H1 (cell line): ENCODE results near the gene RUFY3. TPM values are rescaled to one million over a fixed set of nuclear protein-coding genes. Genes with fewer than 3 reads are reported as not detected.

Source experiments
- CTCF ChIA-PET: fragments of 300-600 bp; sonication (Branson Sonifier 250); formaldehyde crosslinking; loops from one replicate; lab custom pipeline; 2021; ENCODE audit not compliant: partially characterized antibody; lab: Charles Lee
- POLR2A ChIA-PET: fragments of 300-600 bp; sonication (Branson Sonifier 250); formaldehyde crosslinking; loops from one replicate; lab custom pipeline; 2021; ENCODE audit warnings: inconsistent platforms; ENCODE audit not compliant: partially characterized antibody; lab: Charles Lee
- DNase-seq, 2 experiments: peaks; one replicate each; pipeline versions ENCODE4 v3.0.0 to v3.0.0-alpha.2; 2010 to 2022; ENCODE audit warnings: low spot score in 2 of 2, low read depth in 1 of 2, mixed read lengths in 1 of 2
- FAIRE-seq: peaks from 2 replicates; lab custom pipeline; 2011; peaks lifted over from hg19 to GRCh38; lab: Jason Lieb, UNC
- H2AFZ ChIP-seq: 2 replicates; pipeline ENCODE4 v1.8.1; 2012; ENCODE audit warnings: low read length, inconsistent platforms
- H2AK5ac ChIP-seq: 2 replicates; pipeline ENCODE4 v1.6.1; 2013; ENCODE audit warnings: low read depth, low read length
- H2BK120ac ChIP-seq: replicated peaks from 2 replicates; pipeline ENCODE3; 2013; ENCODE audit warnings: low read depth, low read length, inconsistent platforms
- H2BK12ac ChIP-seq: 2 replicates; pipeline ENCODE4 v1.6.1; 2013; ENCODE audit warnings: low read depth, low read length
- H2BK15ac ChIP-seq: 2 replicates; pipeline ENCODE4 v1.6.1; 2013; ENCODE audit warnings: low read length
- H2BK20ac ChIP-seq: 2 replicates; pipeline ENCODE4 v1.6.1; 2013; ENCODE audit warnings: low read length
- H2BK5ac ChIP-seq: 2 replicates; pipeline ENCODE4 v1.6.1; 2013; ENCODE audit warnings: low read depth, low read length
- H3K14ac ChIP-seq: 2 replicates; pipeline ENCODE4 v1.6.1; 2013; ENCODE audit warnings: inconsistent platforms; ENCODE audit not compliant: insufficient read length
- H3K18ac ChIP-seq: 2 replicates; pipeline ENCODE4 v1.6.1; 2013; ENCODE audit warnings: low read length; ENCODE audit errors: extremely low read depth
- H3K23ac ChIP-seq: 2 replicates; pipeline ENCODE4 v1.6.1; 2013; ENCODE audit warnings: inconsistent platforms; ENCODE audit not compliant: insufficient read length
- H3K23me2 ChIP-seq: 2 replicates; pipeline ENCODE4 v1.6.1; 2013; ENCODE audit warnings: low read depth, low read length
- H3K27ac ChIP-seq: 2 replicates; pipeline ENCODE4 v1.6.1; 2011; ENCODE audit warnings: low read depth, low read length, inconsistent platforms
- H3K27me3 ChIP-seq, 4 experiments: replicated peaks in 1 of 4; 1 replicate in 1 of 4; 2 replicates in 3 of 4; pipeline versions ENCODE4 v1.6.1 to v1.8.1; 2011 to 2013; ENCODE audit warnings: low read length in 3 of 4, mild to moderate bottlenecking in 3 of 4, inconsistent platforms in 2 of 4, mixed read lengths in 2 of 4, moderate library complexity in 1 of 4; ENCODE audit not compliant: control insufficient read depth in 3 of 4, insufficient read depth in 3 of 4; ENCODE audit errors: extremely low read depth in 1 of 4
- H3K36me3 ChIP-seq, 4 experiments: 2 replicates each; pipeline versions ENCODE4 v1.6.1 to v1.8.1; 2011 to 2013; ENCODE audit warnings: mild to moderate bottlenecking in 4 of 4, low read length in 3 of 4, moderate library complexity in 2 of 4, control low read depth in 1 of 4, inconsistent platforms in 1 of 4; ENCODE audit not compliant: insufficient read depth in 4 of 4, control insufficient read depth in 2 of 4
- H3K4ac ChIP-seq: replicated peaks from 2 replicates; pipeline ENCODE3; 2013; ENCODE audit warnings: low read length, low read depth, mixed read lengths, inconsistent platforms; ENCODE audit not compliant: insufficient read length
- H3K4me1 ChIP-seq, 4 experiments: replicated peaks in 1 of 4; 1 replicate in 1 of 4; 2 replicates in 3 of 4; pipeline versions ENCODE4 v1.6.1 to v1.8.1; 2011 to 2013; ENCODE audit warnings: low read length in 3 of 4, inconsistent platforms in 2 of 4, mixed read lengths in 1 of 4; ENCODE audit not compliant: insufficient read depth in 4 of 4, control insufficient read depth in 3 of 4
- H3K4me2 ChIP-seq, 2 experiments: 2 replicates each; pipeline versions ENCODE4 v1.6.1 to v1.8.1; 2011 to 2013; ENCODE audit warnings: low read depth in 2 of 2, low read length in 2 of 2, control low read depth in 1 of 2, inconsistent platforms in 1 of 2, mild to moderate bottlenecking in 1 of 2; ENCODE audit not compliant: insufficient read depth in 1 of 2
- H3K4me3 ChIP-seq, 4 experiments: fragments of 200-600, 300-600 bp in 1 of 4; sonication (generic), shearing (Covaris generic), sonication (Bioruptor Twin) in 1 of 4; 2 replicates each; pipeline versions ENCODE4 v1.5.1 to v1.8.1; 2011 to 2016; ENCODE audit warnings: low read length in 4 of 4, low read depth in 3 of 4, control low read depth in 2 of 4, inconsistent platforms in 2 of 4, mild to moderate bottlenecking in 2 of 4, mixed read lengths in 1 of 4, moderate library complexity in 1 of 4; ENCODE audit not compliant: insufficient read depth in 2 of 4; ENCODE audit errors: extremely low read depth in 1 of 4
- H3K56ac ChIP-seq: replicated peaks from 2 replicates; pipeline ENCODE3; 2013; ENCODE audit warnings: low read depth, mild to moderate bottlenecking, mixed read lengths, low read length, inconsistent platforms; ENCODE audit not compliant: insufficient read length
- H3K79me1 ChIP-seq: 2 replicates; pipeline ENCODE4 v1.6.1; 2013; ENCODE audit warnings: low read depth, low read length, control low read depth
- H3K79me2 ChIP-seq, 2 experiments: 2 replicates each; pipeline versions ENCODE4 v1.6.1 to v1.8.1; 2012 to 2013; ENCODE audit warnings: low read length in 2 of 2, mild to moderate bottlenecking in 2 of 2, inconsistent platforms in 1 of 2; ENCODE audit not compliant: insufficient read depth in 2 of 2, control insufficient read depth in 1 of 2
- H3K9ac ChIP-seq, 4 experiments: replicated peaks in 1 of 4; 1 replicate in 1 of 4; 2 replicates in 3 of 4; pipeline versions ENCODE4 v1.6.1 to v1.8.1; 2011 to 2013; ENCODE audit warnings: low read depth in 3 of 4, low read length in 3 of 4, control low read depth in 2 of 4, mild to moderate bottlenecking in 2 of 4, moderate library complexity in 2 of 4, inconsistent platforms in 1 of 4; ENCODE audit errors: extremely low read depth in 1 of 4
- H3K9me3 ChIP-seq, 2 experiments: 2 replicates each; pipeline versions ENCODE4 v1.6.1 to v1.8.1; 2012 to 2013; ENCODE audit warnings: mild to moderate bottlenecking in 2 of 2, moderate library complexity in 2 of 2, control low read depth in 1 of 2, inconsistent platforms in 1 of 2, low read depth in 1 of 2, low read length in 1 of 2, mixed read lengths in 1 of 2; ENCODE audit not compliant: insufficient read depth in 2 of 2
- H4K20me1 ChIP-seq, 2 experiments: replicated peaks in 1 of 2; 2 replicates each; pipeline versions ENCODE3 to v1.8.1; 2011 to 2013; ENCODE audit warnings: inconsistent platforms in 2 of 2, low read length in 2 of 2, mild to moderate bottlenecking in 1 of 2; ENCODE audit not compliant: insufficient read depth in 2 of 2, control insufficient read depth in 1 of 2
- H4K5ac ChIP-seq: 2 replicates; pipeline ENCODE4 v1.6.1; 2013; ENCODE audit warnings: low read length, low read depth, mixed read lengths, inconsistent platforms; ENCODE audit not compliant: insufficient read length
- H4K8ac ChIP-seq: 2 replicates; pipeline ENCODE4 v1.8.0; 2013; ENCODE audit warnings: mild to moderate bottlenecking, moderate library complexity, low read length, inconsistent platforms; ENCODE audit not compliant: insufficient read depth; ENCODE audit errors: extremely low read depth
- H4K91ac ChIP-seq: replicated peaks from 2 replicates; pipeline ENCODE3; 2013; ENCODE audit warnings: low read length, mixed read lengths, inconsistent platforms; ENCODE audit not compliant: insufficient read length
- EGR1 ChIP-seq: IDR thresholded peaks from 2 replicates; pipeline ENCODE4 v1.6.1; 2011; ENCODE audit warnings: low read depth, low read length, borderline replicate concordance
- WGBS, 2 experiments: shearing (Covaris generic) in 1 of 2; methylation state at CpG; one replicate each; pipeline versions ENCODE4 v1.1.6 to v1.1.7; 2013 to 2015; ENCODE audit warnings: low lambda C conversion rate in 2 of 2, mixed read lengths in 2 of 2, inconsistent platforms in 1 of 2, low coverage in 1 of 2, missing lambda C conversion rate in 1 of 2; ENCODE audit not compliant: insufficient replicate concordance in 2 of 2, insufficient coverage in 1 of 2, insufficient read length in 1 of 2; ENCODE audit errors: extremely low coverage in 1 of 2, missing lambda C conversion rate in 1 of 2; 5-methylcytosine and 5-hydroxymethylcytosine counted together
- polyA plus RNA-seq, 7 experiments: library from polyadenylated mRNA; depleted of rRNA in 3 of 7; stranded (reverse) in 5 of 7; unstranded in 2 of 7; fragments of >200 nt in 5 of 7; fragments of 200-250 nt in 2 of 7; gene quantifications; 1 replicate in 5 of 7; 2 replicates in 1 of 7; 4 replicates in 1 of 7; pipeline versions ENCODE4 v1.2.1 to v1.2.3, GENCODE V29; 2011 to 2013; ENCODE audit warnings: missing spikeins in 2 of 7, mixed read lengths in 2 of 7
- total RNA-seq: library from RNA; stranded (reverse); fragmentation: NEBNext Ultra II Directional; extraction: Animal tissue kit (Norgen Biotek cat#: 25700); gene quantifications from 2 replicates; pipeline ENCODE4 v1.2.1, GENCODE V29; 2021

RUFY3 gene
- total and polyA plus RNA-seq, 2 of the 8 experiments (the other 6 are each of a cell fraction or from before 2014, with no cell fraction given): 7.8 to 33.1 TPM

- H3K27ac ChIP-seq: no peak overlapping the region
- FAIRE-seq: no peak
Observed at GRCh38 chr4:70734168-70734954, 12.6 kb downstream of the RUFY3 start.

More at GRCh38 chr4:70734168-70734954, 12.6 kb downstream of the RUFY3 start:
- H2BK12ac ChIP-seq: no peak overlapping the region
- H3K23me2 ChIP-seq: no peaks in the 10 kb centered on the region
- H4K5ac ChIP-seq: no peak overlapping the region
- H3K4me2 ChIP-seq: no peak overlapping the region
- peaks cover 0 to 3% (median 0%) of the 10 kb centered on the region in 4 experiments; a peak in 1 of 7 replicates for H3K4me1 ChIP-seq
- no peak overlapping the region for H2AFZ ChIP-seq
- H3K9ac ChIP-seq: no peak overlapping the region; a peak in 1 of 7 replicates
- POLR2A ChIA-PET: interaction anchor here (1.9 kb wide), 1 partner anchor 9 kb away, joined by 5 read pairs; no protein-coding TSS in a partner anchor
- CTCF ChIA-PET: interaction anchor here (0.7 to 5.3 kb wide), 13 partner anchors 11 to 276 kb away, joined by 3 to 32 read pairs (median 7); partner anchors contain the start of gene RUFY3
- no peak overlapping the region for H3K23ac ChIP-seq
- no peaks in the 10 kb centered on the region for H3K36me3 ChIP-seq
- TF ChIP-seq EGR1: no peak
- no peak overlapping the region for H2BK120ac ChIP-seq
- no peak overlapping the region for H3K18ac ChIP-seq
- no peak overlapping the region for H2BK5ac ChIP-seq
- H3K4me3 ChIP-seq: no peak overlapping the region
- H2BK15ac ChIP-seq: no peak overlapping the region
- no peak overlapping the region for H2BK20ac ChIP-seq
- no peak for DNase-seq
- no peak overlapping the region for H3K4ac ChIP-seq
- H4K20me1 ChIP-seq: no peaks in the 10 kb centered on the region
- H4K8ac ChIP-seq: no peak overlapping the region
- H3K27me3 ChIP-seq: no peaks in the 10 kb centered on the region
- H3K56ac ChIP-seq: no peak overlapping the region
- H4K91ac ChIP-seq: no peak overlapping the region
- H3K79me2 ChIP-seq: no peaks in the 10 kb centered on the region
- H3K14ac ChIP-seq: no peak overlapping the region
- WGBS, 2 experiments: 85% methylated on average over 5 of the region's 5 CpGs; no CpG with 5 or more reads in 1 of the 2 experiments
- no peaks in the 10 kb centered on the region for H3K9me3 ChIP-seq
- H2AK5ac ChIP-seq: no peak overlapping the region
- no peaks in the 10 kb centered on the region for H3K79me1 ChIP-seq
